GM23248 (cell line): Measurements from ENCODE around the gene NMUR1.

ENCODE experiments used
- EZH2 ChIP-seq: fragments of 200-600 bp; sonication (generic); IDR thresholded peaks from 2 replicates; pipeline ENCODE4 v1.6.1; 2018; ENCODE audit warnings: antibody characterized with exemption, mild to moderate bottlenecking; ENCODE audit not compliant: insufficient read depth, poor library complexity, severe bottlenecking
- EZH2phosphoT487 ChIP-seq: fragments of 200-600 bp; sonication (generic); IDR thresholded peaks from 2 replicates; pipeline ENCODE4 v1.6.1; 2018; ENCODE audit warnings: antibody characterized with exemption, moderate library complexity, mild to moderate bottlenecking, low read depth; ENCODE audit not compliant: insufficient read depth

DNA sequence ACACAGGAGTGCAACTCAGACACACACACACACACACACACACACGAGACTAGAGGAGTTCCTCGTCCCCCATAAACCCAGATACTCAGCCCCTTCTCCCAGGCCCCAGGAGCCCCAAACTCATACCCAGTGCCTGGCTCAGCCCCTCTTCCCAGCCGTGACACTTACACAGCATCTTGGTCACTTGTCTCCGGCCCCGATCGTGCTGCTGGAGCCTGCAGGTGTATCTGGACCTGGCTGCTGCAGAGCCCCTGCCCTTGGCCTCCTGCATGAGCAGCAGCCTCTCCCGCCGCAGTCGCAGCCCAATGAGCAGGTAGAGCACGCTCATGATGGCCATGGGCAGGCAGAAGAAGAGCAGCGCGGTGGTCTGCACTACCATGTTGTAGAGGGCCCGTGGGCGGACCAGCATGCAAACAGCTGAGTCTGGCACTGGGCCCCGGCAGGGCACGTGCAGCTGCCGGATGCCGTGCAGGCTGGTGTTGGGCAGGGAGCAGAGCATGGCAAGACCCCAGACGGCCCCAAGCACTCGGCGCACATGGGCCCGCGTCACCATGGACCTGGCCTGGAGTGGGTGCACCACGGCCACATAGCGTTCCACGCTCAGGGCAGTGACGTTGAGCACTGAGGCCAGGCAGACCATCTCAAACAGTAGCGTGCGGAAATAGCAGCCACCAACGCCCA is 2.1 kb downstream of the NMUR1 start:
- TF ChIP-seq EZH2phosphoT487 (no peak), EZH2 (no peak)
